GM18951 (cell line): ENCODE data around the gene ZNF605.
"Not testable (repeated sequence)": the region's sequence is repeated elsewhere in the genome, so short reads cannot be mapped to it uniquely, and the experiment has no call there.

Experiments
- POLR2A ChIP-seq: IDR thresholded peaks from 4 replicates; pipeline ENCODE4 v1.6.1; 2011; ENCODE audit warnings: mild to moderate bottlenecking; ENCODE audit not compliant: insufficient read length, insufficient read depth; ENCODE audit errors: extremely low read depth
- in situ Hi-C: fragments of 300-500 bp; cut with MboI; formaldehyde crosslinking; loops from one replicate; pipeline ENCODE4 v1.12.0; 2022; ENCODE audit warnings: low sequenced_read_pairs, mixed read lengths, inconsistent platforms; ENCODE audit not compliant: unreplicated experiment

ZNF605 gene

GRCh38 chr12:132908145-132909029 lies 47.7 kb downstream of the ZNF605 start:
- peak; percentile 32 for TF ChIP-seq POLR2A
- in situ Hi-C loops: no loop called here

- in situ Hi-C loops: not testable (repeated sequence)
Measured at GRCh38 chr12:132907789-132908144, 48.3 kb downstream of the ZNF605 start.

- TF ChIP-seq POLR2A: no peak
- in situ Hi-C loops: no loop called here
Measured at GRCh38 chr12:132907216-132907615, 48.9 kb downstream of the ZNF605 start.

GRCh38 chr12:132904718-132905328 lies 51.3 kb downstream of the ZNF605 start:
- in situ Hi-C loops: no loop called here
- no peak for TF ChIP-seq POLR2A

GRCh38 chr12:132899033-132899432 lies 57.1 kb downstream of the ZNF605 start:
- no peak for TF ChIP-seq POLR2A
- in situ Hi-C loops: no loop called here

- in situ Hi-C loops: no loop called here
- TF ChIP-seq POLR2A: no peak
Measured at GRCh38 chr12:132888852-132889251, 67.3 kb downstream of the ZNF605 start.

- in situ Hi-C loops: no loop called here
- TF ChIP-seq POLR2A: peak; percentile 72
Measured at GRCh38 chr12:132887513-132888351, 68.4 kb downstream of the ZNF605 start, which contains the start of gene CHFR. CHFR (minus strand) TSS chr12:132887605; CDS start chr12:132887328, 277 bp downstream.

- in situ Hi-C loops: no loop called here
- TF ChIP-seq POLR2A: no peak
Measured at GRCh38 chr12:132886529-132887477, 69.3 kb downstream of the ZNF605 start.

GRCh38 chr12:132881818-132882217 lies 74.3 kb downstream of the ZNF605 start:
- in situ Hi-C loops: no loop called here
- TF ChIP-seq POLR2A: no peak

GRCh38 chr12:132874620-132875019 lies 81.5 kb downstream of the ZNF605 start:
- in situ Hi-C loops: not testable (repeated sequence)

- in situ Hi-C loops: no loop called here
- no peak for TF ChIP-seq POLR2A
Measured at GRCh38 chr12:132874175-132874574, 81.9 kb downstream of the ZNF605 start.

- TF ChIP-seq POLR2A: no peak
- in situ Hi-C loops: no loop called here
Measured at GRCh38 chr12:132873724-132874123, 82.4 kb downstream of the ZNF605 start.
